GM19328 (cell line): ENCODE data around the gene SGK2.

Experiments used
- ATAC-seq: cut with Tn5 transposase; IDR thresholded peaks from one replicate; pipeline ENCODE4 v1.9.1; 2021; ENCODE audit warnings: mild to moderate bottlenecking, moderate library complexity; ENCODE audit not compliant: unreplicated experiment

The SGK2 gene

GRCh38 chr20:43536041-43536816 is 22.6 kb upstream of the SGK2 start:
- ATAC-seq: no peak

- no peak for ATAC-seq
Measured at GRCh38 chr20:43536817-43537440, 21.9 kb upstream of the SGK2 start.

- no peak for ATAC-seq
Measured at GRCh38 chr20:43537921-43538877, 20.6 kb upstream of the SGK2 start.

GRCh38 chr20:43538878-43539700 is 19.7 kb upstream of the SGK2 start:
- ATAC-seq: no peak

GRCh38 chr20:43539975-43540672 is 18.7 kb upstream of the SGK2 start:
- ATAC-seq: no peak

GRCh38 chr20:43540673-43541060 is 18.2 kb upstream of the SGK2 start:
- no peak for ATAC-seq

- ATAC-seq: no peak
Measured at GRCh38 chr20:43541214-43541613, 17.6 kb upstream of the SGK2 start.

- no peak for ATAC-seq
Measured at GRCh38 chr20:43542161-43542560, 16.7 kb upstream of the SGK2 start.

- ATAC-seq: no peak
Measured at GRCh38 chr20:43542674-43543073, 16.2 kb upstream of the SGK2 start.

- no peak for ATAC-seq
Measured at GRCh38 chr20:43543138-43543537, 15.7 kb upstream of the SGK2 start.

- no peak for ATAC-seq
Measured at GRCh38 chr20:43544501-43544900, 14.3 kb upstream of the SGK2 start.

GRCh38 chr20:43545837-43546578 is 12.8 kb upstream of the SGK2 start:
- ATAC-seq: no peak

- ATAC-seq: no peak
Measured at GRCh38 chr20:43548273-43548880, 10.4 kb upstream of the SGK2 start.

- ATAC-seq: no peak
Measured at GRCh38 chr20:43549416-43550065, 9.3 kb upstream of the SGK2 start.

- no peak for ATAC-seq
Measured at GRCh38 chr20:43550456-43550855, 8.4 kb upstream of the SGK2 start.

- no peak for ATAC-seq
Measured at GRCh38 chr20:43554369-43554768, 4.5 kb upstream of the SGK2 start.

GRCh38 chr20:43559147-43559987 is 540 bp downstream of the SGK2 start:
- no peak for ATAC-seq

GRCh38 chr20:43560974-43561373 is 2.1 kb downstream of the SGK2 start:
- no peak for ATAC-seq
